Epithelial cell of proximal tubule (primary cell): ENCODE results near the gene CHST5. TPM values are rescaled to one million over a fixed set of nuclear protein-coding genes. Genes with fewer than 3 reads are reported as not detected.
"Not testable (repeated sequence)": the region's sequence is repeated elsewhere in the genome, so short reads cannot be mapped to it uniquely, and the experiment has no call there.

Source experiments
- DNase-seq: peaks from one replicate; pipeline ENCODE4 v3.0.0-alpha.2; 2011; ENCODE audit warnings: low read depth
- H3K4me3 ChIP-seq: 2 replicates; pipeline ENCODE4 v1.5.1; 2011; ENCODE audit warnings: low read depth, mild to moderate bottlenecking, low read length
- total RNA-seq: library from RNA; depleted of rRNA; stranded (reverse); fragments of >200 nt; gene quantifications from 2 replicates; pipeline ENCODE4 v1.2.3, GENCODE V29; 2015
- TF ChIP-seq, protein P1 (sequence below): conservative IDR thresholded peaks from 2 replicates; pipeline ENCODE4 v1.5.1; 2012; ENCODE audit warnings: low read depth, mild to moderate bottlenecking, low read length

CHST5 gene
- total RNA-seq, 1 donor from 2014 or later: not detected

DNA sequence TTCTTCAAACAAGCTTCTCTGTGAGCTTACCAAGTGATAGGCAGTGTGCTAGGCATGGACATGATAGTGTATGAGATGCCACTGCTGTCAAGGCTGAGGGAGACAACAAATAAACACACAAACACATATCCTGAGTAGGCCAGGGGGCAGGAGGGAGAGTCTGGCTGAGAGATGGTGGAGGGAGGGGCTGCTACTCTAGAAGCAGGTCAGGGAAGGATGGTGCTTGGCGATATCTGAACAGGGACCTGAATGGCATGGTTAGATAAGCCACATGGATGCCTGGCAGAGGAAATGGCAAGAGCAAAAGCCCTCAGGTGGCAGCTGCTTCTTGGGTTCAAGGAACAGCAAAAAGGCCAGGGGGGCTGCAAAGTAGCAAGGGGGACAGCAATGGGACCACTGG is 32.1 kb downstream of the CHST5 start:
- H3K4me3 ChIP-seq: no peak overlapping the region
- TF ChIP-seq, protein P1, sequence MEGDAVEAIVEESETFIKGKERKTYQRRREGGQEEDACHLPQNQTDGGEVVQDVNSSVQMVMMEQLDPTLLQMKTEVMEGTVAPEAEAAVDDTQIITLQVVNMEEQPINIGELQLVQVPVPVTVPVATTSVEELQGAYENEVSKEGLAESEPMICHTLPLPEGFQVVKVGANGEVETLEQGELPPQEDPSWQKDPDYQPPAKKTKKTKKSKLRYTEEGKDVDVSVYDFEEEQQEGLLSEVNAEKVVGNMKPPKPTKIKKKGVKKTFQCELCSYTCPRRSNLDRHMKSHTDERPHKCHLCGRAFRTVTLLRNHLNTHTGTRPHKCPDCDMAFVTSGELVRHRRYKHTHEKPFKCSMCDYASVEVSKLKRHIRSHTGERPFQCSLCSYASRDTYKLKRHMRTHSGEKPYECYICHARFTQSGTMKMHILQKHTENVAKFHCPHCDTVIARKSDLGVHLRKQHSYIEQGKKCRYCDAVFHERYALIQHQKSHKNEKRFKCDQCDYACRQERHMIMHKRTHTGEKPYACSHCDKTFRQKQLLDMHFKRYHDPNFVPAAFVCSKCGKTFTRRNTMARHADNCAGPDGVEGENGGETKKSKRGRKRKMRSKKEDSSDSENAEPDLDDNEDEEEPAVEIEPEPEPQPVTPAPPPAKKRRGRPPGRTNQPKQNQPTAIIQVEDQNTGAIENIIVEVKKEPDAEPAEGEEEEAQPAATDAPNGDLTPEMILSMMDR: no peak
- no peak for DNase-seq

DNA sequence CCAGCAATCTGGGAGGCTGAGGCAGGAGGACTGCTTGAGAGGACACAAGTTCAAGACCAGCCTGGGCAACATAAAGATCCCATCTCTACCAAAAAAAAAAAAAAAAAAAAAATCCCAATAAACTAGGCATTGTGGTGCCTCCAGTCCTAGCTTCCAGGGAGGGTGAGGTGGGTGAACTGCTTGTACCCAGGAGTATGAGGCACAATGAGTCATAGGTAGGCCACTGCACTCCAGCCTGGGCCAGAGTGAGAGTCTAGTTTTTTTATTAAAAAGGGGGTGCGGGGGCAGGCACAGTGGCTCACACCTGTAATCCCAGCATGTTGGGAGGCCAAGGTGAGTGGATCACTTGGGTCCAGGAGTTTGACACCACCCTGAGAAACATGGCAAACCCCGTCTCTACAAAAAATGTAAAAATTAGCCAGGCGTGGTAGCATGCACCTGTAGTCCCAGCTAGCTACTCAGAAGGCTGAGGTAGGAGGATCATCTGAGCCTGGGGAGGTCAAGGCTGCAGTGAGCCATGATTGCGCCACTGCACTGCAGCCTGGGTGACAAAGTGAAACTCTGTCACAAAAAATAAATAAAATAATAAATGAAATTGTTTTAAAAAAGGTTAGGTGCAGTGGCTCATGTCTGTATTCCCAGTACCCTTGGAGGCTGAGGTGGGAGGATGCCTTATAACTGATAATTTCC is 32.8 kb downstream of the CHST5 start:
- DNase-seq: no peak
- TF ChIP-seq, protein P1: no peak
- H3K4me3 ChIP-seq: no peak overlapping the region

DNA sequence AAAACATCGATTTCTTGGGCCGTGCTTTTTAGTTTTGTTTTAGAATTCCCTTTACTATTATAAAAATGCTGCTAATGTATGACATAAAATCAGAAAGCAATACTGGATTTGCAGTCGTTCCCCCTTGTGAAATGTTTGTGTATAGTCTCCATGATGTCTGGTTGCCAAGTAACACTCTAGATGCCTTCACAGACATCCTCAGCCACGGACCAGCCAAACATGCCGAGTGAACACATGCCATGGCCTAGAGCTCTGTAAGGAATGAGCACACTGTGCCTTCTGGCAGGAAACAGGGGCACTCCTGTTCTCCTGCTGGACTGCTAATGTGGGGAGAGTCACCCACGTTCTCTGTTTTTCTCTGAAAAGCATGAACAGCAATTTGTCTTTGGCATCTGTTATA is 34.1 kb downstream of the CHST5 start:
- not testable (repeated sequence) for H3K4me3 ChIP-seq, DNase-seq

DNA sequence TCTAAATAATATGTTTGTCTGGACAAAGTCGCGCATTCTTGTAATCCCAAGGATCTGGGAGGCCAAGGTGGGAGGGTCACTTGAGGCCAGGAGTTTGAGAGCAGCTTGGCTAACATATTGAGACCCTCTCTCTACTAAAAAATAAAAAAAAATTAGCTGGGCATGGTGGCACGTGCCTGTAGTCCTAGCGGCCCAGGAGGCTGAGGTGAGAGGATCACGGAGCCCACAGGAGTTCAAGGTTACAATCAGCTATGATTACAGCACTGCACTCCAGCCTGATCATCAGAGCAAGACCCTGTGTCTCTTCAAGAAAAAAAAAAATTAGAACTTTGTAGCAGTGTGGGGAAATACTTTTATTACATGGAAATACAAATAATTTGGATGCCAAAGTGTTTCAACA is 34.5 kb downstream of the CHST5 start:
- no peak for DNase-seq
- TF ChIP-seq, protein P1: no peak
- no peak overlapping the region for H3K4me3 ChIP-seq

DNA sequence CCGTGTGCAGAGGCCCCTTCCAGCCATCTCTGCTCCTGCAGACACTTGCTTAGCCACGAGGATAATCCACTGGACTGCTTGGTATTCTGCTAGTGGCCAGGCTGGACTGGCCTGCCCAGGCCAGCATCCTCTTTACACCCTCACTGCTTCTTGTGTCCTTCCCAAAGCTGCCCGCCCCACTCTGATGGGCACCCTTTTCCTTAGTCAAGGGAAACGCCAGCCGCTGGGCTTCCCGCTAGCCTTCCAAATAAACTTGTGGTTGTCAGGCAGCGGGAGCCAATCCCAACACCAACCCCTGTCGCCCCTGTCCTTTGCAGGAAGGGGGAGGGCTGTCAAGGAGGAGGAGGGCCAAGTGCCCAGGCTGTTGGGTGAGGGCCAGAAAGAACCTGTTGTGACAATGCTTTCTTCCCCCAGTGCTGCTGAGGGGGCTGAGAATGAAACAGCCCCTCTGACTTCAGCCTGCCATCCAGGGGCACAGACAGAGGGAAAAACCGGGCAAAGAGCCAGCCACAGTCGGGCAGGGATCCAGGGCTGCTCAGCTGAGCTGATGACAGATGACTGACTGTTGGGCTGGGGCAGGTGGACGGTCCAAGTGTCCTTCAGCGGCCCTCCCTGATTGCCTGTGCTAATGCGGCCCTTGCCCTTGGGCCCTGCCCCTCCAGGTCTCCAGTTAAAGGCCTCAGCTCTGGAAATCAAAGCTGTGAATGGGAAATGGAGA is 37.1 kb downstream of the CHST5 start:
- not testable (repeated sequence) for DNase-seq, H3K4me3 ChIP-seq

DNA sequence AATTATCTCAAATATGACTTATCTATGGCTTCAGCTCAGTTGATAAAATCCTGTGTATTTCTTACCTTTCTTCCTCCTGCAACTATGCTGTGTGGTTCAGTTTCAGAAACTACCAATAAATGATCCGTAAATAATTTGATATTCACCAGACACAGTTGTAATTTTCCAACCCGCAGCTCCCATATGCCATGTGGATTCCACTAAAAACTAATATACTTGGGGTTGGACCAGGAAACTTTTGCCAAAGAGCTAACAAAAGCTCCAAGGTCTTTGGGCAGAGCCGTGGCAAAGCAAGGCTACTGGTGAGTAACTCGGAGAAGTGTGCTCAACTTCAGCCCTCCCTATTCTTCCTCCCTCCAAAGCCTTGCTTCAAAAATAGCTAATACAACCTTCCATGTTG is 38.4 kb downstream of the CHST5 start:
- TF ChIP-seq, protein P1: no peak
- no peak overlapping the region for H3K4me3 ChIP-seq
- DNase-seq: no peak

DNA sequence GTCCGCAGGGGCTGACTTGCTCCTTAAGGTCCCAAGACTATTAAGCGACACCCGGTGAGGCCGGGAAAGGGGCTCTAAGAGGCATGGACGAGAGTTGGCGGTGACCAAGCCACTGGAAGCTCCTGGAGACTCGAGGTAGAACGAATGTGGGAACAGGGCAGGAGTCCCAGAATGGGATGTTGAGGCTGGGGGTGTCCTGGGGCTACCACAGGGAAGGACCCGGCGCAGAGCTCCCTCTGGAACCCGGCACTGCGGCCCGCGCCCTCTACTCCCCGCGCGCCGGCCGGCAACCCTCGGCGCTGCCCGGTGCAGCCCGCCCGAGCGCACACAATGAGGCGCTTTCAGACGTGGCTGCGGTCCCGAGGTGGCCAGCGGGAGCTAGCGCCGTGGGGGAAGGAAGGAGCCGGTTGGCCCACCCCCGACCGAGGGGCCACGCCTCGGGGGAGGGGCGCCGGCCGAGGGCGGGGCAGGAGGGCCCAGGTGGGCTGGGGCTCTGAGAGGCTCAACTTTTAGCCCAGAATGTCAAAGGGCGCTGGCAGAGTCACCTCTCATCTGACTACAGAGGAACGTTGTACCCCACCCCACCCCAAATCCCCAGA is 40.7 kb downstream of the CHST5 start, which contains the start of gene CHST6:
TSS of gene CHST6 (minus strand) at position 366 of the 599 bp plus-strand sequence. CDS start 15,613 bp downstream, outside the sequence.
- peak within 1 kb of the TSS; percentile 47 for H3K4me3 ChIP-seq
- TF ChIP-seq, protein P1: no peak
- no peak for DNase-seq
